ENCODE data around the gene DHX8. TPM values are rescaled to one million over a fixed set of nuclear protein-coding genes. Genes with fewer than 3 reads are reported as not detected.
"Not testable (repeated sequence)": the region's sequence is repeated elsewhere in the genome, so short reads cannot be mapped to it uniquely, and the experiment has no call there.

DHX8 gene
- total RNA-seq, 1 donor: 47.5 TPM

DNA sequence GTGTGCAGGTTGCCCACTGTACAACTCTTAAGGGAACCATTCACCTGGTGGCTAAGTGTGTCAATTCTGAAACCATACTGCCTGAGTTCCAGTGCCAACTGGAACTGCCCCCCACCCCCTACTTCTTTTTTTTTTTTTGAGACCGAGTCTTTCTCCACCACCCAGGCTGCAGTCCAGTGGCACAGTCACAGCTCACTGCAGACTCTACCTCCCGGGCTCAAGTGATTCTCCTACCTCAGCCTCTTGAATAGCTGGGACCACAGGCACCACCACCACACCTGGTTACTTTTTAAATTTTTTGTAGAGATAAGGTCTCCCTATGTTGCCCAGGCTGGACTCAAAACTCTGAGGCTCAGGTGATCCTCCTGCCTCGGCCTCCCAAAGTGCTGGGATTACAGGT lies 40.4 kb upstream of the DHX8 start:
- TF ChIP-seq, protein P1, sequence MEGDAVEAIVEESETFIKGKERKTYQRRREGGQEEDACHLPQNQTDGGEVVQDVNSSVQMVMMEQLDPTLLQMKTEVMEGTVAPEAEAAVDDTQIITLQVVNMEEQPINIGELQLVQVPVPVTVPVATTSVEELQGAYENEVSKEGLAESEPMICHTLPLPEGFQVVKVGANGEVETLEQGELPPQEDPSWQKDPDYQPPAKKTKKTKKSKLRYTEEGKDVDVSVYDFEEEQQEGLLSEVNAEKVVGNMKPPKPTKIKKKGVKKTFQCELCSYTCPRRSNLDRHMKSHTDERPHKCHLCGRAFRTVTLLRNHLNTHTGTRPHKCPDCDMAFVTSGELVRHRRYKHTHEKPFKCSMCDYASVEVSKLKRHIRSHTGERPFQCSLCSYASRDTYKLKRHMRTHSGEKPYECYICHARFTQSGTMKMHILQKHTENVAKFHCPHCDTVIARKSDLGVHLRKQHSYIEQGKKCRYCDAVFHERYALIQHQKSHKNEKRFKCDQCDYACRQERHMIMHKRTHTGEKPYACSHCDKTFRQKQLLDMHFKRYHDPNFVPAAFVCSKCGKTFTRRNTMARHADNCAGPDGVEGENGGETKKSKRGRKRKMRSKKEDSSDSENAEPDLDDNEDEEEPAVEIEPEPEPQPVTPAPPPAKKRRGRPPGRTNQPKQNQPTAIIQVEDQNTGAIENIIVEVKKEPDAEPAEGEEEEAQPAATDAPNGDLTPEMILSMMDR (IDR thresholded peaks at IDR 0.05; ENCODE audit: insufficient read depth, low read depth, low read length): no peak
- no peak for DNase-seq (ENCODE audit: low read depth)
- no peak overlapping the region for H3K4me3 ChIP-seq (ENCODE audit: low read depth, low read length)

GRCh38 chr17:43444223-43445008 lies 39.4 kb upstream of the DHX8 start:
- TF ChIP-seq, protein P1 (IDR thresholded peaks at IDR 0.05; ENCODE audit: insufficient read depth, low read depth, low read length): no peak
- DNase-seq (ENCODE audit: low read depth): no peak
- no peak overlapping the region for H3K4me3 ChIP-seq (ENCODE audit: low read depth, low read length)

DNA sequence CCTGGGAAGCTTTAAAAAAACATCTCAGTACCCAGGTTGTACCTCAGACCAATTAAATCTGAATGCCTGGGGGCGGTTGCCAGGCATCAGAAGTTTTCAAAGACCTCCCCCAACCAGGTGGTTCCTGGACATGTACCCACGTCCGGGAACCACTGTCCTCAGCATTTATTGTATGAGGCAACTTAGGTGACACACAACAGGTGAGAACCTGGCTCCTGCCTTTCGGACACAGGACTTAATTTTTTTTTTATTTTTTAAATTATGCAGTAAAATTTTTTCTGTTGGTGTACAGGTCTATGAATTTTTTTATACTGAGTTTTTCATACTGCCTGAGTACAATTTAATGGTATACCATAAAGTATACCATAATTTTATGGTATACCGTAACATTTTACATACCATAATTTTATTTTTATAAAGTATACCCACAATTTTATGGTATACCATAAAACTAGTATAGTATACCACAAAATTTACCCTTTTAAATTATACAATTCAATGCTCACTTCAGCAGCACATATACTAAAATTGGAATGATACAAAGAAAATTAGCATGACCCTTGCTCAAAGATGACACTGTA lies 38.7 kb upstream of the DHX8 start:
- TF ChIP-seq, protein P1 (IDR thresholded peaks at IDR 0.05; ENCODE audit: insufficient read depth, low read depth, low read length): no peak
- H3K4me3 ChIP-seq (ENCODE audit: low read depth, low read length): no peak overlapping the region
- DNase-seq (ENCODE audit: low read depth): no peak

DNA sequence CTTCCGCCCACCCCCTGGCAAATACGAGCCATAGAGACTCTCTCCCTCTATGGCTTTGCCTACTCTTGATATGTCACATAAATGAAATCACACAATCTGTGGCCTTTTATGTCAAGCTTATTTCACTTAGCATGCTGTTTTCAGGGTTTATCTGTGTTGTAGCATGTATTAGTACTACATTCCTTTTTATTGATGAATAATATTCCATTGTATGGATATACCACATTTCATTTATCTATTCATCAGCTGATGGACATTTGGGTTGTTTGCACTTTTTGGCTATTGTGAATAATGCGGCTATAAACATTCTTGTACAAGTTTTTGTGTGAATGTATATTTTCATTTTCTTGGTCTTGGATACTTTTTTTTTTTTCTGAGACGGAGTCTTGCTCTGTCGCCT lies 37.0 kb upstream of the DHX8 start:
- TF ChIP-seq, protein P1 (IDR thresholded peaks at IDR 0.05; ENCODE audit: insufficient read depth, low read depth, low read length): no peak
- DNase-seq (ENCODE audit: low read depth): no peak

GRCh38 chr17:43448720-43449469 lies 34.9 kb upstream of the DHX8 start:
- no peak overlapping the region for H3K4me3 ChIP-seq (ENCODE audit: low read depth, low read length)
- TF ChIP-seq, protein P1 (IDR thresholded peaks at IDR 0.05; ENCODE audit: insufficient read depth, low read depth, low read length): no peak
- no peak for DNase-seq (ENCODE audit: low read depth)

More for the DNA sequence above, 37.0 kb upstream of the DHX8 start:
- no peak overlapping the region for H3K4me3 ChIP-seq (ENCODE audit: low read depth, low read length)

DNA sequence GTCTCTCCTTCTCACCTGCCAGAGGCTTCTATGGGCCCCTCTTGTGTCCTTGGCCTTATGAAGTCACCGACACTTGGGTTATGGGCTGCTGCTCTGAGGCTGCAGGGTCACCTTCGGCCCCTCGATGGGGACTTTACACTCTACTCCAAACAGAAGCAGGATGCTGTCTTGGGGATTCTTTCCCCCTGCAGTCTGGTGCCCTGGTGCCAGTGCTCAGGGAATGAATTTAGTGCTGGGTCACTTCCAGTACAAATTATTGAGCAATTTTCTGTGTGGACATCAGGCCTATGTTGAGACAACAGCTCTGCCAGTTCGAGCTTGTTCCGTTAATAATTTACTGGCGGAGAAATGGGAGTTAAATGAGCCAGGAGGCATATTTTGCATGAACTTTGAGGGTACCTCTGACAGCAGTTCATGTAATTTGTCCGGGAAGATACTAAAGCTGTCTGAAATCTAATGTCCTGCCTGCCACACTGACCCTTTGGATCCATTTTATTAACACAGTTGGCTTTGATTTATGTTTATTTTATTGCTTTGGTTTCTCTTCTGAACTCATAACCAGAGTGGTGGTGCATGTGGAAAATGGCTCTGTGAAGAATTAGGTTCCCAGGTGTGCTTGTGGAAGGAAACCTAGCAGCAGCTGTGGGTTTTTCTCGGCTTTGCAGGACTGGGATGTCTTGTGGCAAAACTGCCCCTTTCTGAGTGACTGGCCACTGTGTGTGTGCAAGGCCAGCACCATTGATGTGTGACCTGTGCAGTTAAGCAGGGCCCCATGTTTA lies 34.1 kb upstream of the DHX8 start:
- DNase-seq (ENCODE audit: low read depth): peak; percentile 68
- H3K4me3 ChIP-seq (ENCODE audit: low read depth, low read length): no peak overlapping the region
- TF ChIP-seq, protein P1 (IDR thresholded peaks at IDR 0.05; ENCODE audit: insufficient read depth, low read depth, low read length): no peak

DNA sequence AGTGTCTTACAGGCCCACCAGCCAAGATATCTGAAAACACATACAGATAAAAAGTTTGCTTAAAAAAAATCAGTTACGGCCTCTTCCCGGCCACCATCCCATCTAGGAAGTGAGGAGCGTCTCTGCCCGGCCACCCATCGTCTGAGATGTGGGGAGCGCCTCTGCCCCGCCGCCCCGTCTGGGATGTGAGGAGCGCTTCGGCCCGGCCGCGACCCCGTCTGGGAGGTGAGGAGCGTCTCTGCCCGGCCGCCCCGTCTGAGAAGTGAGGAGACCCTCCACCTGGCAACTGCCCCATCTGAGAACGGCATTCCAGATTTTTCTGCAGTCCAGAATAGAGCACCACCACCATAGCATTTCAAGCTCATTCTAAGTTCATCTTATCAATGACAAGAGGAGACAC lies 33.0 kb upstream of the DHX8 start:
- H3K4me3 ChIP-seq (ENCODE audit: low read depth, low read length); DNase-seq (ENCODE audit: low read depth): not testable (repeated sequence)

GRCh38 chr17:43451741-43452140 lies 32.0 kb upstream of the DHX8 start:
- H3K4me3 ChIP-seq (ENCODE audit: low read depth, low read length): not testable (repeated sequence)

More at GRCh38 chr17:43451741-43452140, 32.0 kb upstream of the DHX8 start:
- not testable (repeated sequence) for DNase-seq (ENCODE audit: low read depth)
